ENCODE results near the gene PRUNE2. TPM values are rescaled to one million over a fixed set of nuclear protein-coding genes. Genes with fewer than 3 reads are reported as not detected.

The PRUNE2 gene
- total RNA-seq, 6 donors from 2014 or later, result 5.6 to 20.4 (median 8.8) TPM

DNA sequence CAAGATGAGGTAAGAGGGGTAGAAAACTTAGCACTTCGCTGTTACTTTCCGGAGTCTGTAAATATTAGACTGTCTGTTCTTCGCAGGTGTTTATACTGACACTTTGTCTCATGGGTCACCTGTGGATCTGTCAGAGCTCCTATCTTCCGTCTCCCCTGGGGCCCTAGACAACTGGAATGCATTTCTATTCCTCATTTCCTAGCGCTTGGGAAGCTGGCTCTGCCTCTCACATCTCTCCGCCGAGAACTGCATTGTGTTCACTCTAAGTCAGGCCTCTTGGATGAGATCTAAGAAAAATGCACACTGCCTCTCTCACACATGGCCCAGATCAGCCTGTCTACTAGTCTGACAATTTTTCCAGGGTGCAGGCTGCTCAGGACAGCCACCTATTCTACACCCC lies 102.2 kb downstream of the PRUNE2 start:
- Histone ChIP-seq H3K4me1 (no peaks in the 10 kb centered on the region), H3K27me3 (no peaks in the 10 kb centered on the region), H3K9me3 (no peaks in the 10 kb centered on the region), H3K36me3 (no peaks in the 10 kb centered on the region), H3K27ac (no peak overlapping the region), H3K4me3 (no peak overlapping the region)
- WGBS, 2 donors, result 81 to 86% methylated on average over 7 of the region's 7 CpGs
- DNase-seq (no peak), ATAC-seq (ENCODE audit: low FRiP score in 2 of 2) (no peak)
- TF ChIP-seq, protein P1, sequence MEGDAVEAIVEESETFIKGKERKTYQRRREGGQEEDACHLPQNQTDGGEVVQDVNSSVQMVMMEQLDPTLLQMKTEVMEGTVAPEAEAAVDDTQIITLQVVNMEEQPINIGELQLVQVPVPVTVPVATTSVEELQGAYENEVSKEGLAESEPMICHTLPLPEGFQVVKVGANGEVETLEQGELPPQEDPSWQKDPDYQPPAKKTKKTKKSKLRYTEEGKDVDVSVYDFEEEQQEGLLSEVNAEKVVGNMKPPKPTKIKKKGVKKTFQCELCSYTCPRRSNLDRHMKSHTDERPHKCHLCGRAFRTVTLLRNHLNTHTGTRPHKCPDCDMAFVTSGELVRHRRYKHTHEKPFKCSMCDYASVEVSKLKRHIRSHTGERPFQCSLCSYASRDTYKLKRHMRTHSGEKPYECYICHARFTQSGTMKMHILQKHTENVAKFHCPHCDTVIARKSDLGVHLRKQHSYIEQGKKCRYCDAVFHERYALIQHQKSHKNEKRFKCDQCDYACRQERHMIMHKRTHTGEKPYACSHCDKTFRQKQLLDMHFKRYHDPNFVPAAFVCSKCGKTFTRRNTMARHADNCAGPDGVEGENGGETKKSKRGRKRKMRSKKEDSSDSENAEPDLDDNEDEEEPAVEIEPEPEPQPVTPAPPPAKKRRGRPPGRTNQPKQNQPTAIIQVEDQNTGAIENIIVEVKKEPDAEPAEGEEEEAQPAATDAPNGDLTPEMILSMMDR (IDR thresholded peaks at IDR 0.05), result no peak
- no peak for TF ChIP-seq POLR2AphosphoS5 (IDR thresholded peaks at IDR 0.05)
- TF ChIP-seq POLR2A (IDR thresholded peaks at IDR 0.05), result no peak
- TF ChIP-seq EP300 (IDR thresholded peaks at IDR 0.05), result no peak

DNA sequence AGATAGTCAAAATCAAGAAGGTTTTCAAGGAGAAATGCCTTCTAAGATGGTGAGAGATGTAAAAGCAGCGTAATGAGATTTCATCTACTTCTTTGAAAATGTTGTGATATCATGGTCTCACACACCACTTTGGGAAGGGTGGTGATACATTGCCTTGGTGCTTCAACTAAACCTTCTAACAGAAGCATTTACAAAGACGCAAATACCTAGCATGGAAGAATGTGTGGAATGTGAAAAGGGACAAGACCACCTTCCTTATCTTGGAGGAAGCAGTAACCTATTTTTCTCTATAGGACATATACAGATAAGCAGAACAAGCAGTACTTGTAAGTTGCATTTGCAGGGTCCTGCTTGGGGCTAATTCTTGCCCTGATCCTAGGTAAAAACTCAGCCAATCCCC lies 102.8 kb downstream of the PRUNE2 start:
- no peaks in the 10 kb centered on the region for H3K9me3 ChIP-seq
- no peak overlapping the region for H3K4me3 ChIP-seq
- no peaks in the 10 kb centered on the region for H3K4me1 ChIP-seq
- WGBS, 2 donors, result 54 to 60% methylated on average over 2 of the region's 2 CpGs
- ATAC-seq (ENCODE audit: low FRiP score in 2 of 2) (no peak), DNase-seq (no peak)
- no peaks in the 10 kb centered on the region for H3K36me3 ChIP-seq
- H3K27ac ChIP-seq, result no peak overlapping the region
- no peaks in the 10 kb centered on the region for H3K27me3 ChIP-seq
- no peak for TF ChIP-seq POLR2AphosphoS5 (IDR thresholded peaks at IDR 0.05)
- no peak for TF ChIP-seq EP300 (IDR thresholded peaks at IDR 0.05)
- no peak for TF ChIP-seq POLR2A (IDR thresholded peaks at IDR 0.05)
- TF ChIP-seq, protein P1 (IDR thresholded peaks at IDR 0.05), result no peak

DNA sequence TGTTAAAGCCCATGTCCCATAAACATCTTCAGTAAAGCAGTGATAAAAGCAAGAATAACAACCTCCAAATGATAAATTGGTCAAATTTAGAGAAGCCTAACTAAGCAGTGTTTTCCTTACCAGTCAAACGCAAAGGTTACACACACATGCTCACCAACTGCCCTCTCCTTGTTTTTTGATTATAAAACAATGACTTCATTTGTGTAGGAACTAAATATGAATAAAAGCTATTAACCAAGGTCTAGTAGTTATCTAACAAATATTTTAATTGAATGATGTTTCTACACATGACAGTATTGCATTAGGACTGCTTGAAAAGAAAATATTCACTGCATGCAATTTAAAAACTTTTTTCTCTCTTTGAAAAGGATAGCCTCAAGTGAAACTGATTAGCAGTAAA lies 105.0 kb downstream of the PRUNE2 start:
- DNase-seq (no peak), ATAC-seq (ENCODE audit: low FRiP score in 2 of 2) (no peak)
- TF ChIP-seq POLR2A (IDR thresholded peaks at IDR 0.05), result no peak
- no peak for TF ChIP-seq POLR2AphosphoS5 (IDR thresholded peaks at IDR 0.05)
- TF ChIP-seq, protein P1 (IDR thresholded peaks at IDR 0.05), result no peak
- no peak for TF ChIP-seq EP300 (IDR thresholded peaks at IDR 0.05)
- Histone ChIP-seq H3K9me3 (no peaks in the 10 kb centered on the region), H3K36me3 (no peaks in the 10 kb centered on the region), H3K27me3 (no peaks in the 10 kb centered on the region), H3K4me1 (no peaks in the 10 kb centered on the region), H3K27ac (no peak overlapping the region), H3K4me3 (no peak overlapping the region)
- WGBS, 2 donors, result 69 to 75% methylated on average over 1 of the region's 1 CpG

DNA sequence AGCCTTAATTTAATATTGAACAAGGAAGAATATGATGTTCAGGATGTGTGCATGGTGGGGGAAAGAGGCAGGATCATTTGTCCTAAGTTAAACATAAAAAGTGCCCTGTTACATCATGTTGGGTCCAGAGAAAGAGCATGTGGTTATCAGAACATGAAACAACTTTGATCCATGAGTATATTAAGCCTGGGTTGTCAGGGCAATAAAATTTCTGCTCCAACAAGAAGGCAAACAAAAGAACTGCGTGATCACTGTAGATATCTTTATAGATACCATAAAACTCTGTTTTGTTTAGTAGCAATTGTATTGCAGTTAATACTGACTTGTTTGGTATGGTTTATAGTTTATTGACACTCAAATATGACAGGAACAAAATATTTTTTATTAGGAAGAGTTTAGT lies 106.4 kb downstream of the PRUNE2 start:
- TF ChIP-seq EP300 (IDR thresholded peaks at IDR 0.05) (no peak), POLR2A (IDR thresholded peaks at IDR 0.05) (no peak), POLR2AphosphoS5 (IDR thresholded peaks at IDR 0.05) (no peak)
- TF ChIP-seq, protein P1 (IDR thresholded peaks at IDR 0.05), result no peak
- H3K4me1 ChIP-seq, result no peaks in the 10 kb centered on the region
- no peak overlapping the region for H3K27ac ChIP-seq
- H3K4me3 ChIP-seq, result no peak overlapping the region
- ATAC-seq (ENCODE audit: low FRiP score in 2 of 2), result no peak
- WGBS, 2 donors, result 88 to 92% methylated on average over 1 of the region's 1 CpG
- no peaks in the 10 kb centered on the region for H3K36me3 ChIP-seq
- no peaks in the 10 kb centered on the region for H3K27me3 ChIP-seq
- H3K9me3 ChIP-seq, result no peaks in the 10 kb centered on the region
- no peak for DNase-seq

DNA sequence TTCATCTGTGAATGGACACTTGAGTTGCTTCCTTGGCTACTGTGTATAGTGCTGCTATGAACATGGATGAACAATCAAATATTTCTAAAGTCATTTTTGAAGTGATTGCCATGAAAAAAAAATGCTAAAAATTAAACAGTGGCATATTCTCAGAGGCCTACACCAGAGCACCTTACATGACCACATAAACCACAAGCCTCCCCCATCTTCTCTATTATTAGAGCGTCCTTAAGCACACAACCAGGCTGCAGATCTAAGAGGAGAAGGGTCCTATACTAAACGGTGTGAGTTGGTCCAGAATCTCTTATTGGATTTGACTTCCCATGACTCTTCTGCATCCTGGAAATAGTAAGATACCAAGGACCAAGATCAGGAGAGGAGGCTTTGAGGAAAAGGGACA lies 107.4 kb downstream of the PRUNE2 start:
- TF ChIP-seq, protein P1 (IDR thresholded peaks at IDR 0.05), result no peak
- TF ChIP-seq POLR2AphosphoS5 (IDR thresholded peaks at IDR 0.05), result no peak
- TF ChIP-seq EP300 (IDR thresholded peaks at IDR 0.05), result no peak
- no peak for TF ChIP-seq POLR2A (IDR thresholded peaks at IDR 0.05)
- no peak overlapping the region for H3K27ac ChIP-seq
- H3K27me3 ChIP-seq, result no peaks in the 10 kb centered on the region
- ATAC-seq (ENCODE audit: low FRiP score in 2 of 2) (no peak), DNase-seq (no peak)
- whole genome bisulfite sequencing, 2 donors, result 57 to 73% methylated on average over 2 of the region's 2 CpGs
- H3K4me1 ChIP-seq, result no peaks in the 10 kb centered on the region
- no peaks in the 10 kb centered on the region for H3K9me3 ChIP-seq
- H3K36me3 ChIP-seq, result no peaks in the 10 kb centered on the region
- H3K4me3 ChIP-seq, result no peak overlapping the region

Measured in upper lobe of left lung (tissue), 6 donors.